NT2/D1 (cell line): ENCODE data around the gene KAZALD1.

Experiments used
- DNase-seq: peaks from one replicate; pipeline ENCODE4 v3.0.0-alpha.2; 2011; ENCODE audit warnings: low read depth, low spot score
- H3K27me3 ChIP-seq: 2 replicates; pipeline ENCODE4 v1.6.0; 2011; ENCODE audit warnings: mild to moderate bottlenecking; ENCODE audit not compliant: insufficient read length, insufficient read depth
- H3K36me3 ChIP-seq: 2 replicates; pipeline ENCODE4 v1.6.1; 2011; ENCODE audit warnings: mild to moderate bottlenecking, low read length, mixed read lengths; ENCODE audit not compliant: insufficient read depth, insufficient read length
- H3K4me1 ChIP-seq: 2 replicates; pipeline ENCODE4 v1.5.1; 2011; ENCODE audit not compliant: insufficient read depth, insufficient read length
- H3K4me3 ChIP-seq: 2 replicates; pipeline ENCODE4 v1.5.1; 2011; ENCODE audit warnings: low read depth; ENCODE audit not compliant: insufficient read length
- H3K9ac ChIP-seq: 2 replicates; pipeline ENCODE4 v1.6.0; 2011; ENCODE audit warnings: low read depth; ENCODE audit not compliant: insufficient read length
- H3K9me3 ChIP-seq: 2 replicates; pipeline ENCODE4 v1.5.1; 2011; ENCODE audit warnings: mild to moderate bottlenecking, low read length; ENCODE audit not compliant: insufficient read depth
- SUZ12 ChIP-seq: IDR thresholded peaks from 2 replicates; pipeline ENCODE4 v1.6.1; 2011; ENCODE audit not compliant: insufficient read length, insufficient read depth; ENCODE audit errors: extremely low read depth
- ZNF274 ChIP-seq: IDR thresholded peaks from 2 replicates; pipeline ENCODE4 v1.6.1; 2011; ENCODE audit warnings: mild to moderate bottlenecking, low read depth, low read length

KAZALD1 gene

GRCh38 chr10:101114646-101115045, 52.9 kb downstream of the KAZALD1 start:
- H3K9me3 ChIP-seq: no peaks in the 10 kb centered on the region
- no peak for TF ChIP-seq ZNF274
- no peak for TF ChIP-seq SUZ12
- peaks cover 13% of the 10 kb centered on the region for H3K27me3 ChIP-seq
- no peak overlapping the region for H3K4me3 ChIP-seq
- no peaks in the 10 kb centered on the region for H3K36me3 ChIP-seq
- peaks cover 2% of the 10 kb centered on the region for H3K4me1 ChIP-seq
- H3K9ac ChIP-seq: no peak overlapping the region
- DNase-seq: no peak
